ENCODE results near the gene GPR84. TPM values are rescaled to one million over a fixed set of nuclear protein-coding genes. Genes with fewer than 3 reads are reported as not detected.
A peak's percentile ranks its signal among the peaks of the same experiment; 100 is the strongest.

GPR84 gene
- total and polyA plus RNA-seq, 2 donors (not counting 1 experiment from before 2014, with no cell fraction given), result 0.16 TPM; not detected in 1

GRCh38 chr12:54387114-54387467, 22.8 kb upstream of the GPR84 start:
- H3K4me1 ChIP-seq (ENCODE audit: control insufficient read depth in 2 of 2, insufficient read depth in 2 of 2, low read length in 2 of 2), result peaks cover 80 to 89% of the 10 kb centered on the region in 2 donors
- no peak overlapping the region for H3K4me3 Mint-ChIP-seq
- H3K9ac ChIP-seq (ENCODE audit: low read length), result no peak overlapping the region
- H3K4me3 ChIP-seq (ENCODE audit: control extremely low read depth in 1 of 5, extremely low read depth in 1 of 5, insufficient read depth in 1 of 5, low read depth in 2 of 5, low read length in 4 of 5), result no peak overlapping the region
- H3K9me3 ChIP-seq (ENCODE audit: control extremely low read depth in 1 of 3, control insufficient read depth in 2 of 3, insufficient read depth in 1 of 3, low read length in 2 of 3), result no peaks in the 10 kb centered on the region
- H4K20me1 ChIP-seq (ENCODE audit: control insufficient read depth, insufficient read depth, low read length, poor library complexity, severe bottlenecking), result no peaks in the 10 kb centered on the region
- no peaks in the 10 kb centered on the region for H3K27me3 Mint-ChIP-seq
- H3K27ac ChIP-seq (ENCODE audit: low read length in 2 of 2), result peak overlapping the region in 1 of 2 donors; percentile 85
- peaks cover 3% of the 10 kb centered on the region for H3K79me2 ChIP-seq (ENCODE audit: control insufficient read depth, insufficient read depth, low read length)
- intact Hi-C loops (cut with micrococcal nuclease), result no loop called here
- H2AFZ ChIP-seq (ENCODE audit: insufficient read depth, low read depth, low read length, poor library complexity, severe bottlenecking), result no peak overlapping the region
- no peak for ATAC-seq (ENCODE audit: low read depth)
- ChIA-PET CTCF (interaction anchor here (0.8 to 3.6 kb wide), 7 partner anchors 8 to 19 kb away, joined by 3 to 26 read pairs (median 4); no protein-coding TSS in a partner anchor), POLR2A (no interaction called here)
- H3K27ac Mint-ChIP-seq, result peak overlapping the region; percentile 83
- TF ChIP-seq EZH2 (IDR thresholded peaks at IDR 0.05; ENCODE audit: borderline replicate concordance, insufficient read depth, low read depth, low read length, poor library complexity, severe bottlenecking), result no peak
- TF ChIP-seq, protein P1, sequence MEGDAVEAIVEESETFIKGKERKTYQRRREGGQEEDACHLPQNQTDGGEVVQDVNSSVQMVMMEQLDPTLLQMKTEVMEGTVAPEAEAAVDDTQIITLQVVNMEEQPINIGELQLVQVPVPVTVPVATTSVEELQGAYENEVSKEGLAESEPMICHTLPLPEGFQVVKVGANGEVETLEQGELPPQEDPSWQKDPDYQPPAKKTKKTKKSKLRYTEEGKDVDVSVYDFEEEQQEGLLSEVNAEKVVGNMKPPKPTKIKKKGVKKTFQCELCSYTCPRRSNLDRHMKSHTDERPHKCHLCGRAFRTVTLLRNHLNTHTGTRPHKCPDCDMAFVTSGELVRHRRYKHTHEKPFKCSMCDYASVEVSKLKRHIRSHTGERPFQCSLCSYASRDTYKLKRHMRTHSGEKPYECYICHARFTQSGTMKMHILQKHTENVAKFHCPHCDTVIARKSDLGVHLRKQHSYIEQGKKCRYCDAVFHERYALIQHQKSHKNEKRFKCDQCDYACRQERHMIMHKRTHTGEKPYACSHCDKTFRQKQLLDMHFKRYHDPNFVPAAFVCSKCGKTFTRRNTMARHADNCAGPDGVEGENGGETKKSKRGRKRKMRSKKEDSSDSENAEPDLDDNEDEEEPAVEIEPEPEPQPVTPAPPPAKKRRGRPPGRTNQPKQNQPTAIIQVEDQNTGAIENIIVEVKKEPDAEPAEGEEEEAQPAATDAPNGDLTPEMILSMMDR (IDR thresholded peaks at IDR 0.05), result no peak
- no peak overlapping the region for H3K4me2 ChIP-seq (replicated peaks; ENCODE audit: low read depth, low read length, poor library complexity, severe bottlenecking)
- no peak for DNase-seq
- peaks cover 71% of the 10 kb centered on the region for H3K4me1 Mint-ChIP-seq
- H3K36me3 ChIP-seq (replicated peaks in 1 of 2; ENCODE audit: control extremely low read depth in 1 of 2, control insufficient read depth in 1 of 2, extremely low read depth in 1 of 2, insufficient read depth in 2 of 2, low read length in 1 of 2), result no peaks in the 10 kb centered on the region
- no peaks in the 10 kb centered on the region for H3K27me3 ChIP-seq (replicated peaks in 1 of 4; ENCODE audit: control extremely low read depth in 1 of 4, control insufficient read depth in 3 of 4, insufficient read depth in 4 of 4, low read length in 3 of 4)
- WGBS (ENCODE audit: insufficient coverage), result 89% methylated on average over 2 of the region's 3 CpGs
- H3K9me3 Mint-ChIP-seq (ENCODE audit: insufficient read depth), result no peaks in the 10 kb centered on the region

GRCh38 chr12:54386403-54387113, 22.3 kb upstream of the GPR84 start:
- peaks cover 75 to 86% of the 10 kb centered on the region in 2 donors for H3K4me1 ChIP-seq (ENCODE audit: control insufficient read depth in 2 of 2, insufficient read depth in 2 of 2, low read length in 2 of 2)
- Mint-ChIP-seq H3K4me3 (no peak overlapping the region), H3K27ac (peak overlapping the region; percentile 83), H3K9me3 (ENCODE audit: insufficient read depth) (no peaks in the 10 kb centered on the region), H3K27me3 (no peaks in the 10 kb centered on the region), H3K4me1 (peaks cover 69% of the 10 kb centered on the region)
- POLR2A ChIA-PET, result no interaction called here
- ATAC-seq (ENCODE audit: low read depth) (no peak), DNase-seq (no peak)
- H3K36me3 ChIP-seq (replicated peaks in 1 of 2; ENCODE audit: control extremely low read depth in 1 of 2, control insufficient read depth in 1 of 2, extremely low read depth in 1 of 2, insufficient read depth in 2 of 2, low read length in 1 of 2), result peaks cover 0 to 2% of the 10 kb centered on the region in 2 experiments
- no peak overlapping the region for H2AFZ ChIP-seq (ENCODE audit: insufficient read depth, low read depth, low read length, poor library complexity, severe bottlenecking)
- CTCF ChIA-PET, result interaction anchor here (0.8 to 3.6 kb wide), 7 partner anchors 7 to 54 kb away, joined by 3 to 26 read pairs (median 4); no protein-coding TSS in a partner anchor
- no peak overlapping the region for H3K9ac ChIP-seq (ENCODE audit: low read length)
- no peak overlapping the region for H3K4me3 ChIP-seq (ENCODE audit: control extremely low read depth in 1 of 5, extremely low read depth in 1 of 5, insufficient read depth in 1 of 5, low read depth in 2 of 5, low read length in 4 of 5)
- H3K4me2 ChIP-seq (replicated peaks; ENCODE audit: low read depth, low read length, poor library complexity, severe bottlenecking), result peak overlapping the region; percentile 78
- no peak for TF ChIP-seq EZH2 (IDR thresholded peaks at IDR 0.05; ENCODE audit: borderline replicate concordance, insufficient read depth, low read depth, low read length, poor library complexity, severe bottlenecking)
- TF ChIP-seq, protein P1 (IDR thresholded peaks at IDR 0.05), result no peak
- no peaks in the 10 kb centered on the region for H3K27me3 ChIP-seq (replicated peaks in 1 of 4; ENCODE audit: control extremely low read depth in 1 of 4, control insufficient read depth in 3 of 4, insufficient read depth in 4 of 4, low read length in 3 of 4)
- WGBS (ENCODE audit: insufficient coverage), result 92% methylated on average over 2 of the region's 3 CpGs
- no peaks in the 10 kb centered on the region for H3K9me3 ChIP-seq (ENCODE audit: control extremely low read depth in 1 of 3, control insufficient read depth in 2 of 3, insufficient read depth in 1 of 3, low read length in 2 of 3)
- H3K79me2 ChIP-seq (ENCODE audit: control insufficient read depth, insufficient read depth, low read length), result peaks cover 2% of the 10 kb centered on the region
- no peaks in the 10 kb centered on the region for H4K20me1 ChIP-seq (ENCODE audit: control insufficient read depth, insufficient read depth, low read length, poor library complexity, severe bottlenecking)
- intact Hi-C loops (cut with micrococcal nuclease), result no loop called here
- peak overlapping the region in 1 of 2 donors; percentile 85 for H3K27ac ChIP-seq (ENCODE audit: low read length in 2 of 2)
